K562 (cell line): ENCODE data around the gene BIRC5. TPM values are rescaled to one million over a fixed set of nuclear protein-coding genes. Genes with fewer than 3 reads are reported as not detected.

Experiments
- CCAR2 ChIP-seq: fragments of 200-400 bp; formaldehyde crosslinking; IDR thresholded peaks from 2 replicates; pipeline ENCODE4 v1.6.1; 2017; ENCODE audit warnings: mild to moderate bottlenecking, low read depth, low read length
- CGGBP1 ChIP-seq: fragments of 250-450 bp; sonication (Bioruptor Pico); IDR thresholded peaks from 2 replicates; pipeline ENCODE4 v1.9.0; 2021; ENCODE audit warnings: mild to moderate bottlenecking
- CHD2 ChIP-seq: IDR thresholded peaks from 2 replicates; pipeline ENCODE4 v1.6.1; 2011; ENCODE audit warnings: low read depth, low read length
- EGR1 ChIP-seq: fragments of 450-650 bp; conservative IDR thresholded peaks from 2 replicates; pipeline ENCODE4 v1.6.1; 2017; ENCODE audit warnings: mild to moderate bottlenecking
- FOXA1 ChIP-seq: fragments of 450-650 bp; IDR thresholded peaks from 2 replicates; pipeline ENCODE4 v1.6.1; 2016; ENCODE audit warnings: mild to moderate bottlenecking, borderline replicate concordance
- FOXP4 ChIP-seq: sonication (generic); formaldehyde crosslinking; IDR thresholded peaks from 2 replicates; pipeline ENCODE4 v1.8.0; 2022; ENCODE audit warnings: mild to moderate bottlenecking, missing genetic modification reagents, borderline replicate concordance
- GATAD2A ChIP-seq: fragments of 450-650 bp; IDR thresholded peaks from 2 replicates; pipeline ENCODE4 v1.6.1; 2017
- MED1 ChIP-seq: sonication (generic); formaldehyde crosslinking; IDR thresholded peaks from 2 replicates; pipeline ENCODE4 v1.8.1; 2023; ENCODE audit warnings: missing genetic modification reagents, borderline replicate concordance
- MTF1 ChIP-seq: fragments of 250-450 bp; sonication (Bioruptor Pico); IDR thresholded peaks from 2 replicates; pipeline ENCODE4 v1.9.0; 2021; ENCODE audit warnings: moderate library complexity, mild to moderate bottlenecking, inconsistent platforms, borderline replicate concordance
- NCOA4 ChIP-seq: fragments of 450-650 bp; IDR thresholded peaks from 2 replicates; pipeline ENCODE4 v1.6.1; 2018; ENCODE audit warnings: mild to moderate bottlenecking; ENCODE audit not compliant: partially characterized antibody
- NR3C1 ChIP-seq: sonication (generic); formaldehyde crosslinking; IDR thresholded peaks from 2 replicates; pipeline ENCODE4 v1.8.1; 2022; ENCODE audit warnings: missing genetic modification reagents
- POU5F1 ChIP-seq: fragments of 150-350 bp; IDR thresholded peaks from 2 replicates; pipeline ENCODE4 v1.6.1; 2014; ENCODE audit warnings: borderline replicate concordance, low read length, low read depth, mild to moderate bottlenecking; ENCODE audit not compliant: partially characterized antibody
- PRMT5 ChIP-seq: sonication (generic); formaldehyde crosslinking; IDR thresholded peaks from 2 replicates; pipeline ENCODE4 v1.5.0; 2020; ENCODE audit warnings: missing genetic modification reagents
- SFPQ ChIP-seq: fragments of 200-400 bp; formaldehyde crosslinking; IDR thresholded peaks from 2 replicates; pipeline ENCODE4 v1.6.1; 2017; ENCODE audit warnings: mild to moderate bottlenecking, low read depth, low read length, moderate library complexity
- SRSF3 ChIP-seq: fragments of 200-400 bp; formaldehyde crosslinking; IDR thresholded peaks from 2 replicates; pipeline ENCODE4 v1.6.1; 2016; ENCODE audit warnings: mild to moderate bottlenecking, low read length, moderate library complexity; ENCODE audit not compliant: insufficient read depth
- TCF3 ChIP-seq: sonication (generic); formaldehyde crosslinking; IDR thresholded peaks from 2 replicates; pipeline ENCODE4 v1.4.0; 2020; ENCODE audit warnings: mild to moderate bottlenecking, missing genetic modification reagents
- TFE3 ChIP-seq: fragments of 450-650 bp; formaldehyde crosslinking; IDR thresholded peaks from 2 replicates; pipeline ENCODE4 v1.4.0; 2020; ENCODE audit warnings: mild to moderate bottlenecking, mixed read lengths
- XRCC3 ChIP-seq: fragments of 450-650 bp; IDR thresholded peaks from 2 replicates; pipeline ENCODE4 v1.6.1; 2017; ENCODE audit warnings: mild to moderate bottlenecking, moderate library complexity
- ZNF121 ChIP-seq: sonication (generic); formaldehyde crosslinking; conservative IDR thresholded peaks from 2 replicates; pipeline ENCODE4 v1.8.0; 2022; ENCODE audit warnings: missing genetic modification reagents
- ZNF134 ChIP-seq: fragments of 250-450 bp; sonication (Bioruptor Pico); conservative IDR thresholded peaks from 2 replicates; pipeline ENCODE4 v1.4.0; 2020
- ZNF311 ChIP-seq: fragments of 250-450 bp; sonication (Bioruptor Pico); IDR thresholded peaks from 2 replicates; pipeline ENCODE4 v1.4.0; 2020; ENCODE audit warnings: mild to moderate bottlenecking, moderate library complexity
- polyA plus RNA-seq, 8 experiments: library from polyadenylated mRNA; depleted of rRNA in 4 of 8; stranded (reverse) in 5 of 8; unstranded in 3 of 8; fragments of >200 nt; fragmentation: Nextera tagmentation in 2 of 8; fragmentation: Illumina TruSeq in 1 of 8; extraction: Ambion mirVana in 2 of 8; extraction: Trizol in 1 of 8; gene quantifications; 2 replicates each; pipeline versions ENCODE4 v1.2.1 to v1.2.3, GENCODE V29; 2011 to 2014; ENCODE audit warnings: inconsistent platforms in 1 of 8, missing spikeins in 1 of 8
- total RNA-seq, 7 experiments: library from RNA; depleted of rRNA in 6 of 7; stranded (reverse); fragments of >200 nt in 6 of 7; fragmentation: Illumina TruSeq in 2 of 7; extraction: Trizol in 2 of 7; gene quantifications; 2 replicates each; pipeline versions ENCODE4 v1.2.1 to v1.2.3, GENCODE V29; 2011 to 2021; ENCODE audit warnings: low replicate concordance in 1 of 7

The BIRC5 gene
- total and polyA plus RNA-seq, 9 of the 15 experiments (the other 6 are each of a cell fraction or from before 2014, with no cell fraction given): 64.4 to 140 (median 101) TPM

GRCh38 chr17:78250891-78251772 is 37.1 kb downstream of the BIRC5 start (continued):
- no peak for TF ChIP-seq SRSF3
- TF ChIP-seq PRMT5 (CRISPR knock-in tag): no peak
- TF ChIP-seq FOXA1: no peak
- TF ChIP-seq CGGBP1 (CRISPR knock-in tag): no peak
- no peak for TF ChIP-seq CCAR2
- TF ChIP-seq ZNF311 (CRISPR knock-in tag): 0 out of 2 replicates have a peak, but pooled peaks have one; percentile 15
- TF ChIP-seq SFPQ: no peak
- no peak; the same call in 1 of the 2 replicates for TF ChIP-seq CHD2
- no peak for TF ChIP-seq POU5F1
- peak; percentile 61; the same call in 1 of the 2 replicates for TF ChIP-seq GATAD2A
- TF ChIP-seq FOXP4: 0 out of 2 replicates have a peak, but pooled peaks have one; percentile 22
- no peak for TF ChIP-seq TFE3 (CRISPR knock-in tag)
- TF ChIP-seq MTF1 (CRISPR knock-in tag): no peak
- no peak for TF ChIP-seq ZNF121 (CRISPR knock-in tag)
- TF ChIP-seq ZNF134 (CRISPR knock-in tag): no peak
- no peak for TF ChIP-seq MED1 (CRISPR knock-in tag)
- no peak; the same call in 1 of the 2 replicates for TF ChIP-seq TCF3 (CRISPR knock-in tag)
- TF ChIP-seq NR3C1 (CRISPR knock-in tag): no peak
- TF ChIP-seq EGR1: 0 out of 2 replicates have a peak, but pooled peaks have one; percentile 39
- no peak for TF ChIP-seq NCOA4
- TF ChIP-seq XRCC3: no peak
